HG03039 (cell line): ENCODE data around the gene DIS3L2.
"Not testable (repeated sequence)": the region's sequence is repeated elsewhere in the genome, so short reads cannot be mapped to it uniquely, and the experiment has no call there.

Source experiments
- ATAC-seq: cut with Tn5 transposase; IDR thresholded peaks from one replicate; pipeline ENCODE4 v1.9.1; 2021; ENCODE audit warnings: mild to moderate bottlenecking, moderate library complexity; ENCODE audit not compliant: unreplicated experiment

The DIS3L2 gene

GRCh38 chr2:232006253-232006652 lies 44.7 kb downstream of the DIS3L2 start:
- ATAC-seq: no peak

GRCh38 chr2:232008907-232009638 lies 47.6 kb downstream of the DIS3L2 start:
- no peak for ATAC-seq

GRCh38 chr2:232009639-232010274 lies 48.2 kb downstream of the DIS3L2 start:
- ATAC-seq: no peak

DNA sequence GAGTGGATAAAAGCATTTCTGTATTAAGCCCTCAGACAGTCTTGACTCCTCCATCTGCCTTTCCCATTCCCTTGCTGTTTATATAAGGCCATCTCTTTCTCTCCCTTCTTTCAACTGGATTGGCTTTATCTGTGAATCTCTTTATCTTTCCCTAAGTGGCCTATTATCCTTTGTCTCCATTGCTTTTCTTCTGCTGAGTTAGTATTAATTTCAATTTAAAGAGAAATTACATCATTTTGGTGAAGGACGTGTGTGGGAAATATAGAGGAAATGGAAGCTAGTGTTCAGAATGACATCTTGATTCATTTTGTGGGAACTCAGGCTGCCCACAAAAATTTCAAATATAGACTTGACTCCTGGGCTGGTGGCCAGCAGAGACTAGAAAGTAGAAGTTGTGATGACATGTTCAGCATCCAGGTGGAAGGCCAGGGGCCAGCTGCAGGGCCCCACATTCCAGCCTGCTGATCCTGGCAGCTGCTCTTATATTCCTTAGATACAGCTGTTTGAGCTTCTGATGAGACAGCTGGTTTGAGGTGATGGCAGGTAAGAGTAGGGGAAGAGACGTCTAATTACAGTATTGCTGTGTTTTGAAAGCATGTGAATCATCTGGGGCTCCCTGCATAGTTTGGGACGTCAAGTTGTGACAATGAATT lies 52.3 kb downstream of the DIS3L2 start:
- no peak for ATAC-seq

DNA sequence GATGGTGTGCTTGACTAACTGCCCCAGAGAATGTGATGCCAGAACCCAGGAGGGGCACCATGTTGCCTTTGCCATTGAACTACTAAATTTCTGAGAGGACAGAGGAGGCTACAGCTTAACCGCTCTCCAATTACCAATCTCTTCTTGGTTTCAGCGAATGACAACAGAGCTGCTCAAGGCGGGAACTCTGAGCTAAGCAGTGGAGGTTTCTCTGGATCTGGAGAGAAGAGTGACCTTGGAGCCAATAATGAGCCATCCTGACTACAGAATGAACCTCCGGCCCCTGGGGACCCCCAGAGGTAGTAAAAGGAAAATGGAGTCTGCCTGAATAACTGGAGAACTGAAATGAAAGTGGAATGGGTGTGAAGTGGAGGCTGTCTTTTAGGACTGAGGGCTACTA lies 53.2 kb downstream of the DIS3L2 start:
- no peak for ATAC-seq

DNA sequence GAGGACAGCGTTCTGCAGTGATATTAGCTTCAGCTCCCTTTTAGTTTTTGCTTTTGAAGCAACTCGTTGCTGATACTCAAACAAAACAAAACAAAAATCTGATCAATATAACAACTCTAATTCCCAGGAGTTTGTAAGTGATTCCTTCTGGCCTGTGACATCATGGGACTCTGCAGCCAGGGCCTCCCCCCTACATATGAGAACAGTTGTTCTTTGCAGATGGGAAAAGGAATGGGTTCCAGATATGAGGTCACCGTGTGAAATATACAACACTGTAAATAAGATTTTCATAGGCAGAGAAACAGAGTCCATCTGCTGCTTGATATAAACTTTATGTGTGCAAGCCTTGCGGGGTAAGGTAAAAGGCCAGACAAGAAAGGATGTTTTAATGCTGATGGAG lies 56.7 kb downstream of the DIS3L2 start:
- ATAC-seq: no peak

- no peak for ATAC-seq
Observed at GRCh38 chr2:232022718-232023117, 61.2 kb downstream of the DIS3L2 start.

GRCh38 chr2:232023426-232023825 lies 61.9 kb downstream of the DIS3L2 start:
- no peak for ATAC-seq

DNA sequence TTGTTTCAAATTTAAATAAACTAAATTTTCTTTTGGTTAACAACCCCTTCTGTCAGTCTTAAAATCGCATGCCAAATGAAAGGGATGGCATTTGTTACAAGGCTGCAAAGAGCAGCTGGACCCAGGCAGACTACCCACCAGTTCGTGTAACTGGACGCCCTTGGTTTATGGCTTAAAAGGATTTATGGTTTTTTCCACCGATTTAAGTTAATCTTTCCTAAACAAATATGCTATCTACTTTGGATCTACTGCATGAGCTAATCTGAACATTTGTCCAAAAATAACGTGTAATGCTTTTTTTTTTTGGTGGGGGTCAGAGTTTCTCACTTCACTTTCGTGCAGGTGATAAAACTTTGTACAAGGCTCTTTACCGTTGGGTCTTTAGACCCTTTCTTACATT lies 62.9 kb downstream of the DIS3L2 start:
- ATAC-seq: no peak

- ATAC-seq: peak; percentile 96
Observed at GRCh38 chr2:232026910-232027309, 65.4 kb downstream of the DIS3L2 start.

DNA sequence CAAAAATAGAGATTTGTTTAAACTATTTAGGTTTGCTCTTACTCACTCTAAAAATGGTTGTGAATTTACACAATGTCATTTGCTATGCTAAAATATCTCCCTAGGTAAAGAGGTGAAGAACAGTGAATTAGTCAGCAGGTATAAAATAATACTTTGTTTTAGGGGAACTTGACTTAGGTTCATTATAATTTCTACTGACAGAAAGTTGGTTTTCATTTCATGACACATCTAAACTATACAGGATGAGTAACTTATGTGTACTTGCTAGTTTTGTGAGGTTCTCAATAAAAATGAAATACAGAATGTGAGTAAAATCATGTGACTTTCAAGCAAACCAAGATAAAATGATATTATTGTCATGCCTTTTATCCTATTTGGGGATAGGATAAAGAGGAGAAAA lies 66.0 kb downstream of the DIS3L2 start:
- no peak for ATAC-seq

DNA sequence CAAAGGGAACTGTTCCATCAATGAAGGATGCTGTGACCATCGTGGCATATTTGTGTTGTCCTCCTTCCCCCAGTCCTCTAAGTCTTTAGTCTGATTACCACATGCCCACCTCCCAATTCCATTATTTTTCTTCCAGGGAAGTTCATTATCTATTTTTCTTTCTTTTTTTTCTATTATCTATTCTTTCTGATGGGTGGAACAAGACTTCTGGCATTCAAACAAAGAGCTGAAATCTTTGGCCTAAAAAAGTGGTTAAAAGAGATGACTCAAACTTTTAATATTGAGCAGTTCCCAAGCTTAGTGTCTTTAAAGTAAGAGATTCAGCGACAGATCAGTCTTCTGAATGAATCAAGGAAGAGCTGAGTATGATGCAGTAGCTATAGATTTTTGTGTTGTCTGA lies 66.6 kb downstream of the DIS3L2 start:
- ATAC-seq: no peak

GRCh38 chr2:232028631-232029030 lies 67.1 kb downstream of the DIS3L2 start:
- ATAC-seq: no peak

DNA sequence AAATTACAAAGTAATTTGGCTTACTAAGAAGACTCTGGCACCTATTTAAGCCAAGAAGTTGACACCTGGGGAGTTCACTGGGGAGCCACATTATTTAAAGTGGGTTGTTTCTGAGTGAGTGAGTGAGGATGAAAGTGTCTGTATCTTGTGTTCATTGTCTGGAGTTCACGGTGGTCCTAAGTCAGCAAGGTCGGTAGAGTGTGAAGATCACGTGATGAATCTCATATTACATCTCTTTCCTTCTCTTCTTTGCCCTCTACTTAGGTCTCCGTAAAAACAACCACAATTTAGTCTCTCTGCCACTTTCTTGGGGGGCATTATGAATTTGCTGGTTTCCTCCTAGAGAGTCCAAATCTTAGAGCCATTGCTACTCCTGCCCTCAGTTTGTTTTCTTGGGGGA lies 67.8 kb downstream of the DIS3L2 start:
- no peak for ATAC-seq

GRCh38 chr2:232030229-232030628 lies 68.7 kb downstream of the DIS3L2 start:
- ATAC-seq: no peak

GRCh38 chr2:232035292-232035691 lies 73.8 kb downstream of the DIS3L2 start:
- not testable (repeated sequence) for ATAC-seq

DNA sequence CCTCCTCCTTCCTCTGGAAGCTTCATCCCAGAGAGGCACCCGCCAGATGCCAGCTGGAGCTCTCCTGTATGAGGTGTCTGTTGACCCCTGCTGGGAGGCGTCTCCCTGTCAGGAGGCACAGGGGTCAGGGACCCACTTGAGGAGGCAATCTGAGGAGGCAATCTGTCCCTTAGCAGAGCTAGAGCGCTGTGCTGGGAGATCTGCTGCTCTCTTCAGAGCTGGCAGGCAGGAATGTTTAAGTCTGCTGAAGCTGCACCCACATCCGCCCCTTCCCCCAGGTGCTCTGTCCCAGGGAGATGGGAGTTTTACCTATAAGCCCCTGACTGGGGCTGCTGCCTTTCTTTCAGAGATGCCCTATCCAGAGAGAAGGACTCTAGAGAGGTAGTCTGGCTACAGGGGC lies 75.4 kb downstream of the DIS3L2 start:
- ATAC-seq: not testable (repeated sequence)

DNA sequence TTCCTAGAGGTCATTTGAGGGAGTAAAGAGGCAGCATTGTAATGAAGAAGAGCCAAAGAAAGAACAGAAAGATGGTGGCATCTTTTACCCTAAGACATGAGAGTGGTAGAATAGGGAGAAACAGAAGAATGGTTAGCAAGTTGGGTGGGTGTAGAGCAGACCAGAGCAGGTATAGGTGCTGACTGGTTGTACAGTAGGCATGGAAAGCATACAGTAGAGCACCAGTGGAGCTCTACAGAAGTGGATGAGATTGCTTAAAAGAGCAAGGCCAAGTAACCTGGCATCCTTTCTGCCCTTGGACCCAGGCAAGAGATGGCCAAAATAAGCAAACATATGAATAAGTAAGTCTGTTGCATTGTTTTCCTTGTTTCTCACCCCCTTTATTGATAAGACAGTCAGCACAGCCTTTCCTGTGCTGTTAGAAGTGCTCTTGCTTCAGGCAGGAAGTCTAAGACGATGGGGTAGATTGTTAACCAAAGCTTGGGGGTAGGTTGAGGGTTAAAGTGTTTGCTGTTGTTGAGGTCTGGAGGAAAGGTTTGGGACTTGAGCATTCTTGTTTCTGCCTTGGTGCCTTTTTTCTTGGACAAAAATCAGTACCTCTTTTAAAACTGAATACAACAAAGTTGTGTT lies 76.9 kb downstream of the DIS3L2 start:
- ATAC-seq: no peak

GRCh38 chr2:232038881-232039485 lies 77.5 kb downstream of the DIS3L2 start:
- no peak for ATAC-seq

DNA sequence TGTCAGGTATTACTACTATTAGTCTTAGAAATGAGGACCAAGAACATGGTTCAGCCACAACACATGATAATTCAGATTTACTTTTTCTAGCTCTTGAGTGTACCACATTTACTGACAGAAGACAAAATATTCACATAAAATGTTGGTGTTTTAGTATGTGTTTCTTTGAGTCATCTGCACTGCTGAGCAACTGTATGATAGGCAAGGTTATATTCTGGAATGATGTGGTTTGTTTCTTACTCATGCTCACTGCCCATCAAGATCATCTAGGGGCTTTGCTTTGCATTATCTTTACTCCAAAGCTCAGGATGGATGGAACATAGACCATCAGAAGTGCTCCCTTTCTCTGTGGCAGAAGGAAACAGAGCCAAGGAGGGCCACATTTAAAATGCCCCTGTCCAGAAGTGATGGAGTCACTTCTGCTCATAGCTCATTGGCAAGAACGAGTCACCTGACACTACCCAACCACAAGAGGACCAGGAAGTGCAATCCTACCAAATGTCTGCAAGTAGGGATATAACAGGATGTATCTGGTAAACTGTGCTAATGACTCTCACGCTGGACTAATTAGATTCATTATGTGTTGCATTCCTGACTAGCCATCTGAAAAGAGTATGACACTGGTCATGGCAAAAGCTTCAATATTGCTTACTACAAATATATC lies 81.5 kb downstream of the DIS3L2 start:
- no peak for ATAC-seq

GRCh38 chr2:232043966-232044365 lies 82.5 kb downstream of the DIS3L2 start:
- no peak for ATAC-seq
